Right atrium auricular region (tissue), 2 donors: ENCODE data around the gene SRD5A1. TPM values are rescaled to one million over a fixed set of nuclear protein-coding genes. Genes with fewer than 3 reads are reported as not detected.

Experiments used
- DNase-seq: peaks from one replicate; pipeline ENCODE4 v3.0.0-alpha.2; 2019; ENCODE audit warnings: low spot score
- H3K27ac ChIP-seq, 2 donors: fragments of 200-600 bp; sonication (generic); 1 replicate in 1 of 2; 2 replicates in 1 of 2; pipeline ENCODE4 v1.5.1; 2016 to 2019
- H3K27me3 ChIP-seq, 2 donors: fragments of 200-600 bp; sonication (generic); one replicate each; pipeline versions ENCODE4 v1.5.1 to v1.6.0; 2017 to 2019
- H3K36me3 ChIP-seq: fragments of 200-600 bp; sonication (generic); one replicate; pipeline ENCODE4 v1.5.1; 2016
- H3K4me1 ChIP-seq, 2 donors: fragments of 200-600 bp; sonication (generic); one replicate each; pipeline versions ENCODE4 v1.5.1 to v1.6.0; 2017 to 2019
- H3K4me3 ChIP-seq, 2 donors: fragments of 200-600 bp; sonication (generic); 1 replicate in 1 of 2; 2 replicates in 1 of 2; pipeline ENCODE4 v1.5.1; 2017 to 2019; ENCODE audit warnings: mild to moderate bottlenecking in 1 of 2, moderate library complexity in 1 of 2
- H3K9me3 ChIP-seq, 2 donors: fragments of 200-600 bp; sonication (generic); one replicate each; pipeline ENCODE4 v1.5.1; 2019
- total RNA-seq, 2 donors: library from RNA; depleted of rRNA; stranded (reverse); fragments of >200 nt; gene quantifications; one replicate each; pipeline ENCODE4 v1.1.0, GENCODE V29; 2016
- TF ChIP-seq, protein P1 (sequence below), 2 donors: fragments of 200-600 bp; sonication (generic); IDR thresholded peaks; one replicate each; pipeline ENCODE4 v1.5.1; 2019; ENCODE audit warnings: antibody characterized with exemption in 2 of 2

SRD5A1 gene
- total RNA-seq, 2 donors from 2014 or later: 0.67 to 1.2 TPM

DNA sequence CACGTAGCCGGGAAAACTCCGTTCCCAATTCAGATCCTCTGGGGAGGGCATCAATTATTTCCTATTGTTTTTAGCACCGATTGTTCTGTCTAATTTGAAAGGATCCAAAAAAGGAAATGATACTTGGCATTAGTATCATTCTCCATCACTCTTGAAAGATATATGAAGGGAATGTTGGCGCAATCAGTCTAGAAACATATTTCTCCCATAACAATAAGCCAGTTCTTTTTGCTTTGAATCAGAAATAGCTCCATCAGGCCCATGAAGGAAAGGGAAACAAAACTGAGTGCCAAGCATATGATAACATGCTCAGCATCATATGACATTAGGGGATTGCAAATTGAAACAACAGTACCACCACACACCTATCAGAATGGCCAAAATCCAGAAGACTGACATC is 39.8 kb downstream of the SRD5A1 start:
- H3K27me3 ChIP-seq: no peaks in the 10 kb centered on the region
- TF ChIP-seq, protein P1, sequence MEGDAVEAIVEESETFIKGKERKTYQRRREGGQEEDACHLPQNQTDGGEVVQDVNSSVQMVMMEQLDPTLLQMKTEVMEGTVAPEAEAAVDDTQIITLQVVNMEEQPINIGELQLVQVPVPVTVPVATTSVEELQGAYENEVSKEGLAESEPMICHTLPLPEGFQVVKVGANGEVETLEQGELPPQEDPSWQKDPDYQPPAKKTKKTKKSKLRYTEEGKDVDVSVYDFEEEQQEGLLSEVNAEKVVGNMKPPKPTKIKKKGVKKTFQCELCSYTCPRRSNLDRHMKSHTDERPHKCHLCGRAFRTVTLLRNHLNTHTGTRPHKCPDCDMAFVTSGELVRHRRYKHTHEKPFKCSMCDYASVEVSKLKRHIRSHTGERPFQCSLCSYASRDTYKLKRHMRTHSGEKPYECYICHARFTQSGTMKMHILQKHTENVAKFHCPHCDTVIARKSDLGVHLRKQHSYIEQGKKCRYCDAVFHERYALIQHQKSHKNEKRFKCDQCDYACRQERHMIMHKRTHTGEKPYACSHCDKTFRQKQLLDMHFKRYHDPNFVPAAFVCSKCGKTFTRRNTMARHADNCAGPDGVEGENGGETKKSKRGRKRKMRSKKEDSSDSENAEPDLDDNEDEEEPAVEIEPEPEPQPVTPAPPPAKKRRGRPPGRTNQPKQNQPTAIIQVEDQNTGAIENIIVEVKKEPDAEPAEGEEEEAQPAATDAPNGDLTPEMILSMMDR (IDR thresholded peaks at IDR 0.05): no peak
- DNase-seq: no peak
- no peaks in the 10 kb centered on the region for H3K36me3 ChIP-seq
- no peaks in the 10 kb centered on the region for H3K4me1 ChIP-seq
- peaks cover 0 to 7% of the 10 kb centered on the region in 2 donors for H3K9me3 ChIP-seq
- no peak overlapping the region for H3K27ac ChIP-seq
- H3K4me3 ChIP-seq: no peak overlapping the region

DNA sequence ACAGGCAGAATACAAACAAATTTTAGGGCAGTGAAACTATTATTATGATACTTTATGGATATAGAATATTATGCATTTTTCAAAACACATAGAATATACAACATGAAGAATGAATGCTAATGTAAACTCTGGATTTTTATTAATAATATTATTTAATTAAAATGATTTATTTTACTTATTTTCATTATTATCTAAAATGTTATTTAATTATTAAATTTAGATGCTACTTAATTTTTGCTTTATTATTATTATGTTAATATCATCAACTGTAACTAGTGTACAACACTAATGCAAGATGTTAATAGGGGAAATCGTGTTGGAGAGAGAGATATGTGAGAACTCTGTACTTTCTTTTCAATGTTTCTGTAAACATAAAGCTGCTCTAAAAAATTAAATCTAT is 40.7 kb downstream of the SRD5A1 start:
- H3K4me3 ChIP-seq: no peak overlapping the region
- H3K9me3 ChIP-seq: peaks cover 0 to 7% of the 10 kb centered on the region in 2 donors
- no peak overlapping the region for H3K27ac ChIP-seq
- no peaks in the 10 kb centered on the region for H3K36me3 ChIP-seq
- TF ChIP-seq, protein P1 (IDR thresholded peaks at IDR 0.05): no peak
- no peak for DNase-seq
- no peaks in the 10 kb centered on the region for H3K27me3 ChIP-seq
- no peaks in the 10 kb centered on the region for H3K4me1 ChIP-seq

DNA sequence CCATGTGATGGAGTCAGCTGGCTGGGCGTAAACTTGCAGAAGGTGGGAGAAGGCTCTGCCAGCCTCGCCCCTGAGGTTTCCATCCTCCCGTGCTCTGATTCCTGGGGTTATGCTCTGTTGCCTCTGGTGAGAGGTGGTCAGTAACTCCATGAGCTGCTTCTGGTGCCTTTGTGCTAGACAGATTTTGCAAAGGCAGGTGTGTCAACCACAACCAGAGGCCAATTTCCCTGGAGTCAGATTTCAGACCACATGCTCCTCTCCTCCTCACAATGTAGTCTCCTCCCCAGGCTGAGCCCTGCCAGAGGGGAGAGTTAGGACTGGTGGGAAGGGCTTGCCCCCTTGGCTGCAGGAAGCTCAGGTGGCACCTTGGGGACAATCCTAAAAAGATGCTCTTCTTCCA is 41.2 kb downstream of the SRD5A1 start:
- Histone ChIP-seq H3K9me3 (peaks cover 0 to 7% of the 10 kb centered on the region in 2 donors), H3K27ac (no peak overlapping the region), H3K4me1 (no peaks in the 10 kb centered on the region), H3K27me3 (no peaks in the 10 kb centered on the region), H3K36me3 (no peaks in the 10 kb centered on the region), H3K4me3 (no peak overlapping the region)
- TF ChIP-seq, protein P1 (IDR thresholded peaks at IDR 0.05): no peak
- DNase-seq: no peak

DNA sequence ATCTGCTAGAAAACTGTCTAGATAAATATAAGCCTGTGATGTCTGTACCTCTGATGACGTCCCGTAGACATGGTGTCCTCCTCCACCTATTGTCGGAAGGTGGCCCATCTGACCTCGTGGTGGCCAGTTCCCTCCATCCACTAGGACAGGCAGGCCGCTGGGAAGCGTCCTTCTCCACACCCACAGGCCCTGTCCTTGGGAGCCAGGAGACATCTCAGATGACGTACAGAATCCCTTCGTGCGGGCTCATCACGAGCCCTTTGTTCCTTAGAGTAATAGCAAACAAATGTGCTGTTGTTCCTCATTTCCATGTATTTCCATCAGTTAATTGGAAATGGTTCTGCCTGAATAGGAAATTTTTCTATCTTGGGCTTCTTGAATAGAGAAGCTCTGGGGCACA is 41.6 kb downstream of the SRD5A1 start:
- no peaks in the 10 kb centered on the region for H3K27me3 ChIP-seq
- TF ChIP-seq, protein P1 (IDR thresholded peaks at IDR 0.05): no peak
- no peaks in the 10 kb centered on the region for H3K36me3 ChIP-seq

DNA sequence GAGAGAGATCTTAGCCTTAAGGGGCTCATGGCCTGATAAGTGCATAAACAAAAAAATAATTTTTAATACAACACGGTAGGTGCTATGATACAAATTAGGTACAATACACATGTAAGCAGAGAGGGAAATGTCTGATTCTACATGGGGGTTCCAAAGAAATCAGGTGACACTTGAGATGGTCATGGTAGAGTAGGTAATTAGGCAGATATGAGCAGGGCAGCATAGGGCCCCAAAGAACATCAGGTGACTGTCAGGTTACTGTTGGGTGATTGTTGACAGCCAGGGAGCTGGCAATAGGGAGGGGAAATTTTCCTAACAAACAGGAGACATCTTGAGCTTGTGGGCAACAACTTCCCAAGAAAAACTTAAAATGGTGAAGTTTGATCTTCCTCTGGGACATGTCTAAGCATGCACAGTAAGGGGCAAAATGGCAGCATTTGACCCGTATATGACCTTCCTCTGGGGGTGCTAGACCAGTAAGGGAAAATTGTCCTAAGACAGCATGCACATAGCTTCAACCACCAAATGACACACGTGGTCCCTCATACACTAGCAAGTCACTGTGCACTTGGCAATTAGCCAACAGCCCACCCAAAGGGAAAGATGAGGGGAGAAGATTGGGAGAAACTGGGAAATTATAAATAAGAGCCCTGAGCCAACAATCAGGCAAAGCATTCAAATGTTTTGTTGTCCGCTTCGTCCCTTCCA is 42.7 kb downstream of the SRD5A1 start:
- Histone ChIP-seq H3K4me1 (no peaks in the 10 kb centered on the region), H3K4me3 (no peak overlapping the region), H3K36me3 (no peaks in the 10 kb centered on the region), H3K27me3 (no peaks in the 10 kb centered on the region), H3K9me3 (peaks cover 0 to 7% of the 10 kb centered on the region in 2 donors), H3K27ac (no peak overlapping the region)
- no peak for DNase-seq
- TF ChIP-seq, protein P1 (IDR thresholded peaks at IDR 0.05): no peak

More for the DNA sequence above, 41.6 kb downstream of the SRD5A1 start:
- no peak for DNase-seq
- Histone ChIP-seq H3K9me3 (peaks cover 0 to 7% of the 10 kb centered on the region in 2 donors), H3K4me1 (no peaks in the 10 kb centered on the region), H3K27ac (no peak overlapping the region), H3K4me3 (no peak overlapping the region)

DNA sequence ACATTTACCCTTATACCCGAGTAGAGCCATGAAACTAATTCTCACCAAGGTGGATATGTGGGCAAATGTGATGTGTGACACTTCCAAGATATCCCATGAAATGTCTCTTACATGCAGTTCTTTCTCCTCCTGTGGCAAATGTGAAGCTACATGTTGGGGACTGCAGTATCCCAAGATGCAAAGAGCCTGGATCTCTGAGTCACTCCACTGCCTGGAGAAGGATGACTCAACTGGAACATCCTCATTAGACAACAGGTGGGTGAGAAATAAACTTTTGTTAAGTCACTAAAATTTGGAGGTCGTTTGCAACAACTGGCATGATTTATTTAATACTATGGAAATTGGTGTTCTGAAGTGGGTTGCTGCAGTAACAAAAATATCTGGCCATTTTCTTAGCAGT is 43.5 kb downstream of the SRD5A1 start:
- no peak for DNase-seq
- Histone ChIP-seq H3K36me3 (no peaks in the 10 kb centered on the region), H3K9me3 (peaks cover 0 to 7% of the 10 kb centered on the region in 2 donors), H3K4me1 (no peaks in the 10 kb centered on the region), H3K27ac (no peak overlapping the region), H3K27me3 (no peaks in the 10 kb centered on the region), H3K4me3 (no peak overlapping the region)
- TF ChIP-seq, protein P1 (IDR thresholded peaks at IDR 0.05): no peak
